ENCODE data around the gene RAB40AL.

The RAB40AL gene

GRCh38 chrX:102979536-102979935 is 42.5 kb downstream of the RAB40AL start:
- DNase-seq (ENCODE audit: low read depth in 1 of 2, low spot score in 1 of 2): no peak

GRCh38 chrX:102983205-102983604 is 46.1 kb downstream of the RAB40AL start:
- DNase-seq (ENCODE audit: low read depth in 1 of 2, low spot score in 1 of 2): no peak

- no peak for DNase-seq (ENCODE audit: low read depth in 1 of 2, low spot score in 1 of 2)
Observed at GRCh38 chrX:102985192-102985591, 48.1 kb downstream of the RAB40AL start.
